HUDEP-2 (cell line): ENCODE measurements around the gene ARL4A.
A peak's percentile ranks its signal among the peaks of the same experiment; 100 is the strongest.

Experiments used
- DNase-seq, 76 experiments: peaks; one replicate each; lab custom pipeline; 2025; ENCODE audit not compliant: unreplicated experiment in 76 of 76; lab: John Stamatoyannopoulos, UW

The ARL4A gene

DNA sequence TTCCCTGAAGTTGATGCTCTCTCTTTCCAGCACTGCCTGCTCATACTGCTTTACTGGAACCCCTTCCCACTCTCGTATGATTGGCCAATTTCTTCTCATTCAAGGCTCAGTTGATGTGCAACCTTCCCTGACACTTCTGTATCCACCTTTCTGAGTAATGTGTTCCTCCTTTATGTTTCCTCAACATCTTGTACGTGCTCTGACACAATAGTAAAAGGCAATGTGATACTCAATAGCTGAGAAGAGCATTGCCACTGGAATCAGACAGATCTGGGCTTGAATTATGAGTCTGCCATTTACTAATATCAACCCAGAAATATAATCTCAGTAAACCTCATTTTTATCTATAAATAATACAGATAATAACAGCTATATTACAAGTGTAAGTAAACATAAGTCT, 34.7 kb downstream of the ARL4A start:
- no peak for DNase-seq

GRCh38 chr7:12722636-12723605, 35.5 kb downstream of the ARL4A start:
- peak in 34 of 76 experiments; percentile 11 to 94 (median 74) for DNase-seq

DNA sequence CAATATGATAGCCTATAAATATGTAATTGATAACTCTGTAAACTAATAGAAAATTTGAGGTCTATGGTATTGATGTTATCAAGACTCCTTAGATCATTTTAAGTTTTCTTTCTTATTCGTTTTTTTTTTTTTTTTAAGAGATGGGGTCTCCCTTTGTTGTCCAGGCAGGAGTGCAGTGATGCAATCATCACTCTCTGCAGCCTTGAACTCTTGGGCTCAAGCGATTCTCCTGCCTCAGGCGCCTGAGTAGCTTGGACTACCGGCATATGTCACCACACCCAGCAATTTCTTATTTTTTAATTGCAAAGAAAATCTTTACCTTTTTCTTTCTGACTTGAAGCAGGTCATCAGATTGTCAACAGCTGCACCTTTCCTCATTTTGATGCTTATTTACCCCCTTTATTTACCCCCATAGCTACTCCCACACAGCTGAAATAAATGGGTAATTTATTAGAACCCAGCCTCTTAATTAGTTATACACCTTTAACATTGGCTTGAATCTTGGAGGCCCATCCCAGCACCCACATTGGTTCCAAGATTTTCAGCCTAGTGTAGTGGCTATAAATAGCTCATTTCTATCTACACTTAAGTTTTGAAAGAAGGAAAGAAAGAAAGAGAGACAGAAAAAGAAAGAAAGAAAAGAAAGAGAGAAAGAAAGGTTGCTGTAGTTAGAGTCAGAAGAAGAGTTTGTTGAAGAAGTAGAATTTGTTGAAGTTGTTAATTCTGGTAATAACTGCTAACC, 38.3 kb downstream of the ARL4A start:
- no peak for DNase-seq

DNA sequence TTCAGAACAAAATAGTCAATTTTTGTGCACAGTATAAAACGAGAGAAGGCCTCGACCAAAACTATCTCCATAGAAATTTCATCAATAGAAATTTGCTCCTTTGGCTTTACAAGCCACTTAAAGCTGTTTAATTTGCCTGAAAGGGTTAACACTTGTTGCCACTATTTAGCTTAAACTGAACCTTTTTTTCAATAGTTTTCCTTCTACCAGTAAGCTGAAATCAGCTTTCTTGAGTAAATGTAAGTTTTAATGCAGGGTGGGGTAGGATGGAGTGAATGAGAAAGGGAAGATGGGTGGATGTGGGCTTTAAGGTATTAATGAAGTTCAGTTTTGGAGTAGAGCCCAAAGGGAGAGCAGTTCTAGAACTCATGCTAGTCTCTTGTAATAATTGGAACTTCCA, 39.5 kb downstream of the ARL4A start:
- no peak for DNase-seq

GRCh38 chr7:12727455-12728191, 40.2 kb downstream of the ARL4A start:
- no peak for DNase-seq

DNA sequence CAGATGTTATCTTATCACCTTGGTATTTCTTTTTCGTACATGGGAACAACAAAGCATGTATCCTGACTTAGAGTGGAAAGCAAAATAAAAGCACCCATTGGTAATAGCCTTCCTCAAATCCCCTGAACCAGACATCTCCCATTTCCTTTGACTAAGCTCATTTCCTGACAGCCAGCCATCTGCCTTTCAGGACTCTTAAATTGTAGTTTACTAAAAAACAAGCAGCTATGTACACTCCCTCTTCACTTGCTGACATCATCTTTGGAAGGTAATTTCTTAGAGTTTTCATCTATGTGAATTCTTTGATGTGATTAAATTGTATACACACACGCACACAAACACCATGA, 40.7 kb downstream of the ARL4A start:
- DNase-seq = no peak

GRCh38 chr7:12729112-12729511, 41.7 kb downstream of the ARL4A start:
- DNase-seq = peak in 75 of 76 experiments; percentile 55 to 97 (median 91)

GRCh38 chr7:12730523-12730922, 43.1 kb downstream of the ARL4A start:
- no peak for DNase-seq

- DNase-seq = peak in 65 of 76 experiments; percentile 2 to 79 (median 47)
Observed at GRCh38 chr7:12731214-12731656, 43.8 kb downstream of the ARL4A start.

DNA sequence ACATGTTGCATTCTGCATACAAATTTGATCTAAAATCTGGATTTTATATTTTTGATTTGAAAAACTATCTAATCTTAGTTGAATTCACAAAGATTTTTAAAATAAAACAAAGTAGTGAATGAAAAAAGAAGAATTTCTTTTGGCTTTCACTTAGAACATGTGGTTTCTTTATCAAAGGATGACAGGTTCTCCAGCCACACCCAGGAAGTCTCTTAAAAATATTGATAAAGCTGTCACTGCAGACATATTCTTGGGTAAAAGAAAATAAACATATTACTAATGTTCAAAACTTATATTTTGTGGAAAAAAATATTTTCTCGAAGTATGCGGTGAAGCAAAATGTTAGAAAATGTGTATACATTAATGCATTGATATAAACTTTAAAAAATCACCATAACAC, 44.3 kb downstream of the ARL4A start:
- DNase-seq = peak in 45 of 76 experiments; percentile 4 to 88 (median 56)

GRCh38 chr7:12732428-12732827, 45.0 kb downstream of the ARL4A start:
- peak in 1 of 76 experiments; percentile 13 for DNase-seq

GRCh38 chr7:12735923-12736322, 48.5 kb downstream of the ARL4A start:
- DNase-seq = no peak

- peak in 3 of 76 experiments; percentile 20 to 31 (median 28) for DNase-seq
Observed at GRCh38 chr7:12737373-12737772, 49.9 kb downstream of the ARL4A start.

DNA sequence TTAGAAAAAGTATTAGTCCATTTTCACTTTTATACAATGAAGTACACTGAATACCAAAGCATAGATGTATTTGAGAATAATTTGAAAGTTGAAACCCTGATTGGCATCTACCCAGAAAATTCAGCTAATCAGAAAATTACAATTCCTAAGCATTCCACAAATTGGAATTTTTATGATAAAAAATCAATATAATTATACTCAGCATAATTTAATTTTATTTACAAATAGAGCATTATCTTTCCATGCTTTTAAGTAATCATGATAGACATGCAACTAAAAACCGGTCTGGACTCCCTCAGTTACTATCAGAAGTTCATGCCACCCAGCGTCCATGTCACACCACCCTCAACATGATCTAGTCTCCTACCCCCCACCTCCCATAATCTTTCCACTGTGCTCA, 50.4 kb downstream of the ARL4A start:
- DNase-seq = no peak

DNA sequence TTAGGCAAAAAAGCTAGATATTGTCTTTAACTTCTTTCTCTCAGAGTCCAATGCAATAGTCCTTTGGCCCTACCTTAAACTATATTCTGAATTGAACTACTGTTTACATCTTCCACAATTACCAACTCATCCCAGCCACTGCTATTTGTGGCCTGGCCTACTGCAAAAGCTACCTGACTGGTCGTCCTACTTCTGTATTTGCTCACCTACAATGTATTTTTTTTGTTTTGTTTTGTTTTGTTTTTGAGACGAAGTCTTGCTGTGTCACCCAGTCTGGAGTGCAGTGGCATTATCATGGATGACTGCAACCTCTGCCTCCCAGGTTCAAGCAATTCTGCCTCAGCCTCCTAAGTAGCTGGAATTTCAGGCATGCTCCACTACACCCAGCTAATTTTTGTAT, 51.2 kb downstream of the ARL4A start:
- no peak for DNase-seq
